A204.1 (cell line): ENCODE measurements around the gene CD300LB.

ENCODE experiments used
- FAIRE-seq: peaks from 2 replicates; lab custom pipeline; 2012; peaks lifted over from hg19 to GRCh38; lab: Jason Lieb, UNC

CD300LB gene

DNA sequence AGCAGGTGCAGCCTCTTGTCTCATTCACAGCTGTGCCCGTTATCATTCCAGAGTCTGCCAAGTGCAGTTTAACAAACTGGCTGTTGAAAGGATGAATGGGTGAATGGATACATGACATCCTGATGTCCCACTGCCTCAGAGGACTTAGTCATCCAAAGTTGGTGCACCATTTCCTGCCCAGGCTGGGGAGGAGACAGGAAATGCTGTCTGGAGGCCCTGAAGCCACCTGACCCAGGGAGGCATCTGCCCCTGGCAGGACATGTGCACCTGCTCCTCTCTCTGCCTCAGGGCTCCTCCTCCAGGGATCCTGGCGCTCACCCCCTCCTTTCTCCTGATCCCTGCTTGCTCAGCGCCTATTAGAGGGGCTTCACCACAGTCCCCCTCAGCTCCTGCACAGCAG is 16.5 kb upstream of the CD300LB start:
- FAIRE-seq, result no peak

DNA sequence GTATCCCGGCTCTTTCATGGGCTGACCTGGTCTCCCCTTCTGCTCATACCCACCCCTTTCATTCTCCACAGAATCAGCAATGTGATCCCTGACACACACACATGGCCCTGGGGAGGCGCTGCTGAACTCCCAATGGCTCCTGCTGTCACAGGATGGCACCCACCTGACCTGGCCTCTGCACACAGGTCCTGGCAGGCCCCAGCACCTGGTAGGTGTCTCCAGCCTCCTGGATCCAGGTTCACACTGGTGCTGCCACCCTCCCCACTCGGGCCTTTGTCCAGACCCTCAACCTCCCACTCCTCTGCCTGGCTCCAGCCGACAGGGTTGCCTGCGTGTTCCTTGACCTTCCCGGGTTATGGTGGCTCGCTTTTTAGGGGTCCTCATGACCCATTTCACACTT is 16.0 kb upstream of the CD300LB start:
- no peak for FAIRE-seq

DNA sequence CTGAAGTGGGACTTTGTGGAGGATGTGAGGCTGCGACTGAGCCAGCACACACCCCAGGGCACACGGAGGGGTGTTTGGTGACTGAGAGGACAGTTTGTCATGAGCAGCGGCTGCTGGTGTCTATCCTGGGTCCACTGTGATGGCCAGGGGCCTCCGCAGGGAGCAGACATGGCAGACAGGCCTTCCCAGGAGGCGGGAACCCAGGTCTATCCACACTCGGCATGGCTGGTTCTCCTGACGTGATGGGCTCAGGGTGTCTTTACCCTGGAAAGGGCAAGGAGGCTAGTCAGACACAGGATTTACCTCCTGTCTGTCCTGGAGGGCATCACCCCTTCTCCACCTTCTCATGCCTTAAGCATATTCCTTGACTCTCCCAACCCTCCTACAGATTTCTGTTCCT is 15.3 kb upstream of the CD300LB start:
- FAIRE-seq, result no peak

DNA sequence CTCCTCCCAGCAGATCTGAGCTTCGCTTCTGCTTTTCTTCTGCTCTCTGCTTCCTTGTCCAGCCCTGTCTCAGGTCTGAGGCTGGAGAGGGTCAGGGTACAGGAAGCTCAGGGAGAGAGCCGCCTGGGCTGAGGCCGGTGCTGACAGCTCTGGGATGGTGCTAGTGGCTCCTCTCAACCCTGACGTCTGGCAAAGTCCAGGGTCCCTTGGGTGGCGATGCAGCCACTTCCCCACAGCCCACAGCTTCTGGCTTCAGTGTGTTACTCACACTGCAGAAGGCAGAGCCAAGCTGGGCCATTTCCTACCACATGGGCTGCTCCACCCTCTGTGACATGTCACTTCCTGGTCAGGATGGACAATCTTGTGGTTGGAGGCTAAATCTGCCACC is 14.6 kb upstream of the CD300LB start, which contains the start of gene CD300C:
Gene CD300C, minus strand, starts transcription at position 273 of the 388 bp plus-strand sequence. CDS start 333 bp downstream, outside the sequence.
- no peak for FAIRE-seq

DNA sequence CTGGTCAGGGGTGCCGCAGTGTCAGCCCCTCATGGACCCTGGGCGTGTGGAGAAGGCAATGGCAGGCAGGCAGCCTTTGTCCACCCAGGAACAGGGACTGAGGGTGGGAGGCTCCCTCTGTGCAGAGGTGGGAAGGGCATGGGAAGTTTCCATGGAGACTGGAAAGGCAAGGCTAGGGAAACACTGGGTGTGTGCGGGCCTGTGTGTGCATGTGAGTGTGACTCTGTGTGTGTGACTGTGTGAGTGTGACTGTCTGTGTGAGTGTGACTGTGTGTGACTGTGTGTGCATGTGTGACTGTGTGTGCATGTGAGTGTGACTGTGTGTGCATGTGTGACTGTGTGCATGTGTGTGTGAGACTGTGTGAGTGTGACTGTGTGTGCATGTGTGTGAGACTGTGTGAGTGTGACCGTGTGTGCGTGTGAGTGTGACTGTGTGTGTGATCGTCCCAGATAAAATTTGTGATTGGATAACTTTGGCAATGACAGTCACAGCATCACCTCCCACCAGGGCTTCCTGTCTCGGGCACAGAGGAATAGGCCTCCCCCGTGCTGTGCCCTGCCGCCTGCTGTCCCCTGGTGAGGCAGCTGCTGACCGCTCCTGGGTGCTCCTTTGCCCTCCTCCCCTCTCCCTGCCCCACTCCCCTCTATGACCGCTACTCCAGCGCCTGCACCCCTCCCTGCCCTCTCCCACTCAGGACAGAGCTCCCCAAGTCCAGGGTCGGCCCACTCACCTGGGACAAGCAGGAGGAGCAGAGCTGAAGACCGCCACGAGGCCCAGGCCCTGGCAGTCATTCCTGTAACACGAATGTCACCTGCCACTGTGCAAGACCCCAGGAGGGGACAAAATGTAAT is 13.9 kb upstream of the CD300LB start:
- FAIRE-seq, result no peak

DNA sequence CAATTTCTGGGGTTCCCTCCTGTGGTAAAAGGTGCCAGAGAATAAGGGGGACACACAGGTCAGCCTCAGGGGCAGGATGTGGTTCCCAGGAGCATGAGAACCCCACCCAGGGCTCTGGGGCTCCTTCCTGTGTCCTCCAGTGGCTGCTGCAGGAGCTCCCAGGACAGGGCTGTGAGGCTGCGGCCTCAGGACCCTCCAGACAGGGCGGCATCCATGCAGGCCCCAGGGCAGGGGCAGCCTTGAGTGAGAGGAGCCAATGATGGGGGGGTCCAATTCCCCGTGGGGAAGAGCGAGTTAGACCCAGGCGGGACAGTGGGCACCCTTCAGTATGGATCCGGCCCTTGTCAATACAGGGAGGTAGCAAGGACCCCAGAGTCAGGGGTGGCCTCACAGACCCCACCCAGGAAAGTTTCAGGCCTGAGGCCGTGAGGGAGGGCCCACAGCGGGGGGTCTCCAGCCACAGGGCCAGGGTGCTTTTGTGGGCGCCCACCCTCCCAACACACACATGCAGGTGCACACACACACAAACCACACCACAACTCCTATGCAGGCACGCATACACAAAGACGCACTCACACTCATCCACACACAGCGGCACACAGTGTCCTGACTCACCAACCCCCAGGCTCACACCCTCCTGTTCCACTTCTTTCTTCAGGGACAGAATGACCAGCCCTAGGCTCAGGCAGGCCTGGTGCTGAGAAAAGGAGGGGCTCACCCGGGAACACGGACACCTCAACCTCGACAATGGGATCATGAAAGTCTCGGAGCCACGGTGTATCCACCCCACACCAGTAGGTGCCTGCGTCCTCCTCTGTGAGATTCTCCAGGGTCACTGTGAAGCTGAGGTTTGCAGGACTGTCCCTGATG is 12.9 kb upstream of the CD300LB start:
- FAIRE-seq, result no peak

DNA sequence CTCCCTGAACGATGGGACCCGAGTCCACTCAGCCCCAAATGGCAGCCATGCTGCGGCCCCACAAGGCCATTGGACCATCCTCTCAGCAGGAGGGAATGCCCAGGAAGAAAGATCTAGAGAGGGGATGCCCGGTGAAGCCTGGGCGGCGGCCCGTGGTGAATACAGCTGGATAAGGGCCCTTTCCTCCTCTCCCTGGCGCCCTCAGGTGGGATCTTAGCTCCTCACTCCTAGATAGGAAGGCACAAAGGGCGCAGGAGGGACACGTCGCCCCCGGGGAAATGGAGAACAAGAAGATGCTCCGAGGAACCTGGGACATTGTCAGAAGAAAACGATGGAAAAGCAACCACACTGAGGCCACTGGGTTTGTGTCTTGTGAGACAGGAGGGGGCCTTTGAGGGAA is 12.1 kb upstream of the CD300LB start:
- no peak for FAIRE-seq

DNA sequence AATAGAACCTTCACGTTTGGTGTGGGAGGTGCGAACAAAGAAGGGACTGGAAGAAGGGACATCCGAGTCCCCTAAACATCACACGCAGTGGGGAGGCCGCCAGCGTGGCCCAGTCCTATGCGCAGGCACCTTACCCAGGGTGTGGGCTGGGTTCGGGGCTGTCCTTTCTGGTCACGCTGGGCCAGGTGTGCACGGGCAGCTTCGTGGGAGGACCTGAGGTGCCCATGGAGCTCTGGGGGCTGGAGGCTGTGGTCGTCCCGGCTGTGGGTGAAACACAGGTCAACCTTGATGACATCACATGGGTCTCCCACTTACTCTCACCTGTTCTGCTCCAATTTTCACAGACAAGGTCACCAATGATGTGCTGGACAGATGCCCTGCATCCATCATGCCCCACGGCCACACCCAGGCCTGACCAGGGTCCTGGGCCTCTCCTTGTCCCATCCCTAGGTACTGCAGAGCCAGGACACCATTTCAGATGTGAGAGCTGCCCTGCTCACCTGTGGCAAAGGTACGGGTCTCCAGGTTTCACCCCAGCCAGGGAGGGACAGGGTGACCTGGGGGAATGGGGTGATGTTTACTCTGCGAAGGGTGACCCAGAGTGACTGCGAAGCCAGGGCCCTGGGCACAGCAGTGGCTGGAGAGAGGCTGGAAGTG is 11.6 kb upstream of the CD300LB start:
- no peak for FAIRE-seq

DNA sequence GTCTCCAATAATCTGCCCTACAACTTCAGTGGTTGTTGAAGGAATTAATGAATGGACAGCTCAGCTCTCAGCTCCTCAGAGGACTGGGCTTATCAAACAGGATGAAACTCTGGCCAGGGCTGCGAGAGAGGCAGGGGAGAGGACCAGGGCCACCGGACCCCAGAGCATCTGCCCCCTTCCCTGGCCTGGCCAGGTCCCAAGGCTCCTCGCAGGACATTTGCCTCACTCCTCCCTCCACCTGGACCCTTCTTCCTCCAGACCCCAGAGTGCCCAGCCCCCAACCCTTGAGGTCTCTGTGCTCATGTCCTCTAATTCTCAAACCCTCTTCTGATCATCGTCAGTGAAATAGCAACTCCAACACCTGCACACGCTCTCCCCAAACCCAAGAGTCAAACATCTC is 10.9 kb upstream of the CD300LB start:
- FAIRE-seq, result no peak

DNA sequence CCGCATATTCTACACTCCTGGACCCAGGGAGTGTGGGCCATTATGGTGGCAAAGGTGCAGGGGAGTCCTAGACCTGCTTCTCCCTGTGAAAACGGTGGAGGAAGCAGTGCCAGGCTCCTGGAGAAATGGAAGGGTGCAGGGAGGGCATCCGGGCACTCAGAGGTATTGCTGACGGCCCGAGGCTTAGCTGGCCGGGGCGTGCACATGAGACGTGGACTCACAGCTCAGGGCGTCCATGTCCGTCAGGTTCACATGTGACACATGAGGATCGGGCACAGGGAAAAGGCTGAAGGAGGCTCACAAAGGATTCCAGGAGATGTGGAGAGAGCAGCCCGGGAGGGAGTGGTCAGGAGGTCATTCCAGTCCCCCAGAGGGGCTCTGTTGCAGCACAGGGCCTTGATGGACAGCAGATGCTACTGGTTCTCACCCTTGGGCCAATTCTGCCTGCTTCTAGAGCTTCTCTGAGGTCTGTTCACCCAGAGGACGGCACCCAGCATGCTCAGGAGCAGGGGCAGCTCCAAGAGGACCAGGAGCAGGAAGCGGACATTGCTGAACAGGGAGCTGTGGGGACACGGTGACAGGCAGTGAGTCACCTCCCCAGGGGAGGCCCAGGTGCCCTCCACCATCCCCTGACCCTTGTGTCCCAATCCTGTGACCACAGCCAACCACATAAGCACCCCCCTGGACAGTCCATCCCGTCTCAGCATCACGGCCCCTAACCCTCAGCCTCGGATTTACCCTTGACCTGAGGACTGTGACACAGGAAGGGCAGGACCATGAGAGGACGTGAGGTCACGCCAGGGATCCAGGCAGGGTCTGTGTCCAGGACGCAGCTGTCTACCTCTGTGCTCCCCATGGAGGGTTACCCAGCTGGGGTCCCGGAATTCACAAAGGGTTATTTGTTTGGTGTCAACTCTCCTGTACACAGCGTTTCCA is 10.2 kb upstream of the CD300LB start:
- no peak for FAIRE-seq

DNA sequence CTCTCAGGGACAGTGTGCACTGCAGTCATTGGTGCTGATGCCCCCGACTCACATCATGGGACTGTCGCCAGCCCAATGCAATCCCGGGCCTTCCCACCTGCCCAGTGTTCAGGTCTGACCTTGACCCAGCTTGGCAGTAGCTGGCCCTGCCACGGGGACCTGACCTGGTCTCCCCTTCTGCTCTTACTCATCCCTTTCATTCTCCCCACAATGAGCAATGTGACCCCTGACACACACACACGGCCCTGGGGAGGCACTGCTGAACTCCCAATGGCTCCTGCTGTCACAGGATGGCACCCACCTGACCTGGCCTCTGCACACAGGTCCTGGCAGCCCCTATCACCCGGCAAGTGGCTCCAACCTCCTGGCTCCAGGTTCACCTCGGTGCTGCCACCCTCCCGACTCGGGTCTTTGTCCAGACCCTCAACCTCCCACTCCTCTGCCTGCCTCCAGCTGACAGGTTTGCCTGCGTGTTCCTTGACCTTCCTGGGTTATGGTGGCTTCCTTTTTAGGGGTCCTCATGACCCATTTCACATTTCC is 8.1 kb upstream of the CD300LB start:
- FAIRE-seq, result no peak

DNA sequence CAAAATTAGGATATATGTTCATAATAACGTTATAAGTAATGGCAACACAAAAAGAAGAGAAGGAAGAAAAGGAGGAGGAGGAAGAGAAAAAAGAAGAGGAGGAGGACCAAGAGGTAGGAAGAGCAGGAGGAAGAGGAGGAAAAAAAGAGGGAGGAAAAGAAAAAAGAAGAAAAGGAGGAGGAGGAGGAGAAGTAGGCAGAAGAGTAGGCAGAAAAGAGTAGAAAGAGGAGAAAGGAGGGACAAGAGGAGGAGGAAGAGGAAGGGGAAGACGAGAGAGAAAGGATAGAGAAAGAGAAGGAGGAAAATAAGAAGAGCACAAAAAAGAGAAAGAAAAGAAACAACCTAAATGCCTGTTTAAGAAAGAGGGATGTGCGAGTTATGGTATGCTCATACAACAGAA is 5.6 kb upstream of the CD300LB start:
- no peak for FAIRE-seq

DNA sequence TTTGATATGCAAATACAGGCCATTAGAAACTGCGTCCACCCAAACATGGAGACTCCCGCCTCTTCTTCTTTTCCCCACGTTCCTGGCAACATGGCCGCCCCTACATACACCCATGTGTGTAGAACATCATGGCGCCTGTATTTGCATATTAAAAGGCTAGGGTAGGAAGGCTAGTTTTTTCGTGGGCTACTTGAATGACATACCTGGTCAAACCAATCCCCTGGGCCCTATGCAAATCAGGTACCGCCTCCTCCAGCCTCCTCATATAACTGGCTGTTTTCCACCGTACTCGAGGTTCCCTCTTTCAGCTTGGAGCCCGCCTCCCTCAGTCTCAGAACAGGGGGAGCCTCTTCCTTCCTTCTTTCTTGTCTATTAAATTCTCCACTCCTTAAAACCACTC is 840 bp upstream of the CD300LB start:
- FAIRE-seq, result no peak

DNA sequence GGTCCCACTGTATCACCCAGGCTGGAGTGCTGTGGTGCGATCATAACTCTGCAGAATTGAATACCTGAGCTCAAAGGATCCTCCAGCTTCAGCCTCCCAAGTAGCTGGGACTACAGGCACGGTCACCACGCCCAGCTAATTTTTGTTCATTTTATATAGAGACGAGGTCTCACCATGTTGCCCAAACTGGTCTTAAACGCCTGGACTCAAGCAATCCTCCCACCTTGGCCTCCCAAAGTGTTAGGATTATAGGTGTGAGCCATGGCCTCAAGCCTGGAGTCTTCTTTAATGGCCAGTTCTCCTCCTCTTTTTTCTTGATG is 484 bp downstream of the CD300LB start:
- FAIRE-seq, result no peak

DNA sequence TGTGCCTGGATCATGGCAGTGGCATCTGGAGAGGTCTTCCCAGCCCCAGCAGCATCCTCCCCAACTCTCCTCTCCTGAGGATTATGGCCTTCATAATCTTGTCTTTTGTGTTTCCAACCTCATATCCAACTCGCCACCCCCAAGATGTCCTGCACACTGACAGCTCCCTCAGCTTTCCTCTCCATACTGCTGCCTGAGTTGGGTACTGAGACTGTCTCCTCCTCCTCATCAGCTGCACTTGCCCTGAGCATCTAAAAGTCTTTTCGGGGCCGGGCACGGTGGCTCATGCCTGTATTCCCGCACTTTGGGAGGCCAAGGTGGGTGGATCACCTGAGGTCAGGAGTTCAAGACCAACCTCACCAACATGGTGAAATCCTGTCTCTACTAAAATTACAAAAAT is 2.0 kb downstream of the CD300LB start:
- no peak for FAIRE-seq

DNA sequence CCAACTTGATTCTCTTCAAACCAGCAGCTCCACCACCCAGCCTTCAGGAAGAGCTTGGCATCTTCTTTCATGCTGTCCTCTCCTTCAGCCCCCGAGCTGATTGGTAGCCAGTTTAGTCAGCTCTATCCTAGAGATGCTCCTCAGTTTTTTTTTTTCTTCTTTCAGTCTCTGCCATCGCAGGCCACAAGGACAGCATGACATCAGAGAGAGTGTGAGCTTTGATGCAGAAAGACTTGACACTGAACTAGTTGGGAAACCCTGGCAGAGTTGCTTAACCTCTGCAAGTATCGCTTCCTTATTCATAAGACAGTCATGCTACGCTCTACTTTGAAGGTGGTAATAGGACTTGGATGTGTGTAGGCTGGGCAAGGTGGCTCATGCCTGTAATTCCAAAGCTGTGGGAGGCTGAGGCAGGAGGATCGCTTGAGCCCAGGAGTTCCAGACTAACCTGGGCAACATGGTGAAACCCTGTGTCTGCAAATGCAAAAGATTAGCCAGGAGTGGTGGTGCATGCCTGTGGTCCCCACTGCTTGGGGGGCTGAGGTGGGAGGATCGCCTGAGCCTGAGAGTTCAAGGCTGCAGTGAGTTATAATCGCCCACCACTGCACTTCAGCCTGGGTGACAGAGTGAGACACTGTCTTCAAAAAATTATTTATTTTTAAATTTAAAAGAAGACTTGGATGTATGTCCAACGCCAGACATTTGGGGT is 2.6 kb downstream of the CD300LB start:
- FAIRE-seq, result no peak

DNA sequence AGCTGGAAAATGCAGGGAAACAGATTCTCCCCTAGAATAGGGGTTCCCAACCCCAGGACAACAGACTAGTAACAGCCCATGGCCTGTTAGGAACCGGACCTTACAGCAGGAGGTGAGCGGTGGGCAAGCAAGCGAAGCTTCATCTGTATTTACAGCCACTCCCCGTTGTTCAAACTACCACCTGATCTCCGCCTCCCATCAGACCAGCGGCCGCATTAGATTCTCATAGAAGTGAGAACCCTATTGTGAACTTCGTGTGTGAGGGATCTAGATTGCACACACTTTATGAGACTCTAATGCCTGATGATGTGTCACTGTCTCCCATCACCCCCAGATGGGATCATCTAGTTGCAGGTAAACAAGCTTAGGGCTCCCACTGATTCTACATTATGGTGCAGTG is 3.5 kb downstream of the CD300LB start:
- no peak for FAIRE-seq

DNA sequence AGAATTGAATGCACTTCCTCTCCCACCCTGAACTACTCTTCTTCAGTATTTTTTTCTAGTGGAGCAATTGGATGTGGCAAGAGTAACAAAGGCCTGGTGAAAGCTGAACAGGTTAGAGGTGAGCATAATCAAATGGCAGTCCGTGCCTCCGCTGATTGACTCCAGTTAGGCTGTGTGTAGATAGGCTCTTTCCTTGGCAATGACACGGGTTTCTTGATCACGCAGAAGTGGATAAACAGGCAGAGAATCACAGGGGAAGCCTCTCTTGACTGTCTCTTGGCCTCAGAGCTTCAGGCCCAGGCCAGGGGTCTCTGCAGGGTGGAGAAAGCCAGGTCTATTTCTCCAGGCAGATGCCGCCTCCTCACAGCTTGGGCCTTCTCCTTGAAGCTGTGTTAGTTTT is 4.2 kb downstream of the CD300LB start:
- FAIRE-seq, result no peak

DNA sequence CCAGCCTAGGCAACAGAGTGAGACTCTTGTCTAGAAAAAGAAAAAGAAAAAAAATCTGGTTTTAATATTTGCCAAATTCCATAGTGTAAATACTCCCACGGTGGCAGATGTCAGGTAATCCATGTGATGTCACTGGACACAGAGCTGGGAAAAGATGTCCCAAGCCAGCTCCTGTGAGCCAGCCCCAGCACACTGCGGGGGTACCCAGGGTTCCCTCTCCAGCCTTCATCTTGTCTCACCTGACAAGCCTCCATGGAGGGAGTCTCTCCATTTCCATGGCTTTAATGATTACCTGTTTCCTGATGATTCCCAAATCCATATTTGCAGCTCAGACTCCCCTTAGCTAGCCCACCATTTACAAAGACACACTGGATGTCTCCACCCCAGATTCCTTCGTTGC is 4.6 kb downstream of the CD300LB start:
- FAIRE-seq, result no peak

DNA sequence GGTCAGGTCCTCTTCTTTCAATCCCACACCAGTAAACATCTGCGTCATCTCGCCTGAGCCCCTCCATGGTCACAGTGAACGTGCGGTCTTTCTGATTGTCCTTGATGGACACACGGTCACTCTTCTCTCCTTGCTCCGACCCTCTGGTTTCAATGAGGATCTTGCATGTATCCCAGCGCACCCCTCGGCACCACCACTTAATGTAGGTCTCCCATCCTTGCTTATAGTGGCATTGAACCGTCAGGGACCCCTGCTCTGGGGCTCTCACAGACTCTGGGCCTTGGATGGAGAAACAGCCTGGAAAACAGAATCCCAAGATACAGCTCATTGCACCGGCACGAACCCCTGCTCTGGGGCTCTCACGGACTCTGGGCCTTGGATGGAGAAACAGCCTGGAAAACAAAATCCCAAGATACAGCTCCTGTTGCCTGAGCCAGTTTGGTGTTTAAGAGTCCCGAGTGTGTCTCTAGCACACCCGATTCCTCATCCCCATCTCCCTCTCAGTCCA is 5.4 kb downstream of the CD300LB start:
- no peak for FAIRE-seq

DNA sequence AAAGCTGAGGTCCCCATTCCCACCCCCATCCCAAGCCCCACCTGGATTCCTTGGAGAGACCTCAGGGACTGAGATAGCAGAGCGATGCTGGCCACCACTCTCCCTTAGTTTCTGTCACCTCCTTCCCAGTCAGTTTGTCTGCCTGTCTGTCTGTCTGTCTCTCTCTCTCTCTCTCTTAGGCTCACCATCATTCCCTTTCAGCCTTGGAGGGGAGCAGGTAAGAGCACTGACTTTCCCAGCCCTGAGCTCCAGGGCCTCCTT is 5.9 kb downstream of the CD300LB start:
- FAIRE-seq, result no peak
